Activated naive CD4-positive, alpha-beta T cell treated with anti-CD3 and anti-CD28 coated beads for 36 hours (primary cell): ENCODE data around the gene PLCB1. TPM values are rescaled to one million over a fixed set of nuclear protein-coding genes. Genes with fewer than 3 reads are reported as not detected.
A peak's percentile ranks its signal among the peaks of the same experiment; 100 is the strongest.

Experiments used
- CTCF ChIA-PET: fragments of 350-600 bp; sonication (Branson Sonifier 250); formaldehyde crosslinking; loops from one replicate; lab custom pipeline; 2021; ENCODE audit warnings: antibody characterized with exemption; lab: Charles Lee
- DNase-seq: peaks from one replicate; pipeline ENCODE4 v3.0.0-alpha.2; 2020
- H3K27ac Mint-ChIP-seq: one replicate; pipeline ENCODE4 v1.8.0; 2021; ENCODE audit warnings: mild to moderate bottlenecking, mixed read lengths
- H3K27me3 Mint-ChIP-seq: one replicate; pipeline ENCODE4 v1.8.0; 2021; ENCODE audit warnings: low read depth, mixed read lengths
- H3K36me3 Mint-ChIP-seq: one replicate; pipeline ENCODE4 v1.8.0; 2021; ENCODE audit warnings: low read depth, mixed read lengths
- H3K4me1 Mint-ChIP-seq: one replicate; pipeline ENCODE4 v1.8.0; 2021; ENCODE audit warnings: low read depth, mixed read lengths
- H3K4me3 Mint-ChIP-seq: one replicate; pipeline ENCODE4 v1.8.0; 2021; ENCODE audit warnings: mild to moderate bottlenecking, moderate library complexity, mixed read lengths
- H3K9me3 Mint-ChIP-seq: one replicate; pipeline ENCODE4 v1.8.0; 2021; ENCODE audit warnings: mixed read lengths
- intact Hi-C: fragments of 100-400 bp; cut with micrococcal nuclease; formaldehyde crosslinking; loops from one replicate; pipeline ENCODE4 v1.15.1; 2023
- total RNA-seq, 2 experiments: library from RNA; stranded (reverse); gene quantifications; one replicate each; pipeline ENCODE4 v1.2.3, GENCODE V29; 2021

The PLCB1 gene
- total RNA-seq, 2 experiments from 2014 or later, result 1.2 TPM

- peak; percentile 46 for DNase-seq
- CTCF ChIA-PET, result interaction anchor here (0.5 to 3.8 kb wide), 34 partner anchors 9 to 1957 kb away, joined by 3 to 45 read pairs (median 3); partner anchors contain the start of gene PLCB1
- Mint-ChIP-seq H3K27me3 (peaks cover 2% of the 10 kb centered on the region), H3K4me3 (no peak overlapping the region), H3K27ac (no peak overlapping the region), H3K4me1 (no peaks in the 10 kb centered on the region), H3K36me3 (no peaks in the 10 kb centered on the region), H3K9me3 (no peaks in the 10 kb centered on the region)
- intact Hi-C loops, result loop anchor here (1.0 to 5.0 kb wide), 5 partner anchors 333 to 1955 kb away; partner anchors contain the start of gene BMP2
These were observed 590.3 kb downstream of the PLCB1 start for GRCh38 chr20:8722277-8722928.

DNA sequence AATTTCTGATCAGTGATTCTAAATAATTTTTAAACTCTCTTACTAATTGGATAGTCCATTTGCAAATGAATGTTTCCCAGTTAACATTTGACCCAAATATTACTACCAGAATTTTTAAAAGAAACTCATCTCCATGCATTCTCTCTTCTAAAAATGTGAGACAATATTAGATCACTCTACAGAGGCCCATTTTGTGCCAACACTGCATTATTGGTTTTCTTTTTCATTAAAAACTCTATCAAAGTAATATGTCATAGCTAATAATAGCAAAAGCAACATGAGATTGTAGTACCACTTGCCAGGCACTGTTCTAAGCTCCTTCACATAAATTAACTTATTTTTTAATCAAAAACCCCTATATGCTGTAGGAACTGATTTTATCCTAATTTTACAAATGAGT lies 591.2 kb downstream of the PLCB1 start:
- CTCF ChIA-PET, result interaction anchor here (0.8 to 3.8 kb wide), 18 partner anchors 9 to 787 kb away, joined by 3 to 45 read pairs (median 5); partner anchors contain the start of gene PLCB1
- no peaks in the 10 kb centered on the region for H3K36me3 Mint-ChIP-seq
- H3K4me1 Mint-ChIP-seq, result no peaks in the 10 kb centered on the region
- intact Hi-C loops, result loop anchor here (5.0 kb wide), 1 partner anchor 1956 kb away; the partner anchor contains the start of gene BMP2
- no peak overlapping the region for H3K4me3 Mint-ChIP-seq
- H3K27ac Mint-ChIP-seq, result no peak overlapping the region
- no peaks in the 10 kb centered on the region for H3K9me3 Mint-ChIP-seq
- DNase-seq, result no peak
- peaks cover 2% of the 10 kb centered on the region for H3K27me3 Mint-ChIP-seq

- no peaks in the 10 kb centered on the region for H3K36me3 Mint-ChIP-seq
- DNase-seq, result no peak
- H3K27ac Mint-ChIP-seq, result no peak overlapping the region
- H3K27me3 Mint-ChIP-seq, result peaks cover 2% of the 10 kb centered on the region
- H3K4me1 Mint-ChIP-seq, result no peaks in the 10 kb centered on the region
- intact Hi-C loops, result loop anchor here (5.0 kb wide), 1 partner anchor 1958 kb away; the partner anchor contains the start of gene BMP2
- no peak overlapping the region for H3K4me3 Mint-ChIP-seq
- no peaks in the 10 kb centered on the region for H3K9me3 Mint-ChIP-seq
- CTCF ChIA-PET, result no interaction called here
These were observed 592.8 kb downstream of the PLCB1 start for GRCh38 chr20:8724884-8725283.

- Mint-ChIP-seq H3K9me3 (no peaks in the 10 kb centered on the region), H3K27ac (no peak overlapping the region), H3K4me1 (no peaks in the 10 kb centered on the region), H3K36me3 (no peaks in the 10 kb centered on the region), H3K4me3 (no peak overlapping the region), H3K27me3 (peaks cover 2% of the 10 kb centered on the region)
- intact Hi-C loops, result no loop called here
- no peak for DNase-seq
- CTCF ChIA-PET, result interaction anchor here (0.9 kb wide), 1 partner anchor 24 kb away, joined by 3 read pairs; no protein-coding TSS in a partner anchor
These were observed 594.4 kb downstream of the PLCB1 start for GRCh38 chr20:8726460-8726859.

- Mint-ChIP-seq H3K4me3 (no peak overlapping the region), H3K4me1 (no peaks in the 10 kb centered on the region), H3K9me3 (no peaks in the 10 kb centered on the region), H3K27ac (no peak overlapping the region), H3K36me3 (no peaks in the 10 kb centered on the region), H3K27me3 (no peaks in the 10 kb centered on the region)
- intact Hi-C loops, result no loop called here
- no peak for DNase-seq
- CTCF ChIA-PET, result interaction anchor here (1.0 to 2.0 kb wide), 2 partner anchors 12 to 345 kb away, joined by 3 to 8 read pairs; no protein-coding TSS in a partner anchor
These were observed 602.9 kb downstream of the PLCB1 start for GRCh38 chr20:8735014-8735413.

GRCh38 chr20:8735674-8736073 lies 603.6 kb downstream of the PLCB1 start:
- CTCF ChIA-PET, result interaction anchor here (2.0 kb wide), 1 partner anchor 13 kb away, joined by 8 read pairs; no protein-coding TSS in a partner anchor
- no peaks in the 10 kb centered on the region for H3K9me3 Mint-ChIP-seq
- no peaks in the 10 kb centered on the region for H3K36me3 Mint-ChIP-seq
- no peak for DNase-seq
- H3K4me1 Mint-ChIP-seq, result no peaks in the 10 kb centered on the region
- no peak overlapping the region for H3K27ac Mint-ChIP-seq
- intact Hi-C loops, result no loop called here
- no peak overlapping the region for H3K4me3 Mint-ChIP-seq
- no peaks in the 10 kb centered on the region for H3K27me3 Mint-ChIP-seq

DNA sequence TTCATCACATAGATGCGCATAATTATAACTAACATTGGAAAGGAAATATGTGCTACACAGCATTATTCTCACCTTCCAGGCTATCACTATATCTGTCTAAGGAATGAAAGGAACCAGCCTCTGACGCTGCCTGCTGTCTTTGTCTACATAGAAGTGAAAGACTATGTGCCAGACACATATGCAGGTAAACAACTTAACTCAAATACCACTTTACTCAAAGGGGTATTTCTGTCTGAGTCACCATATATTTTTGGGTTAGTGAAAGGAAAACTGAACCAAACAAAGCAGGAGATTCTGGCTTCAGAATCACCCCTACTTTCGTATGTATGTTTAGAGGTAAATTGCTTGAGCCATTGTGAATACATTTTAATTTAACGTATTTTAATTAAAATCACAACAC lies 608.2 kb downstream of the PLCB1 start:
- Mint-ChIP-seq H3K27ac (no peak overlapping the region), H3K9me3 (no peaks in the 10 kb centered on the region), H3K27me3 (no peaks in the 10 kb centered on the region), H3K4me1 (no peaks in the 10 kb centered on the region), H3K36me3 (no peaks in the 10 kb centered on the region), H3K4me3 (no peak overlapping the region)
- no peak for DNase-seq
- CTCF ChIA-PET, result no interaction called here
- intact Hi-C loops, result no loop called here

DNA sequence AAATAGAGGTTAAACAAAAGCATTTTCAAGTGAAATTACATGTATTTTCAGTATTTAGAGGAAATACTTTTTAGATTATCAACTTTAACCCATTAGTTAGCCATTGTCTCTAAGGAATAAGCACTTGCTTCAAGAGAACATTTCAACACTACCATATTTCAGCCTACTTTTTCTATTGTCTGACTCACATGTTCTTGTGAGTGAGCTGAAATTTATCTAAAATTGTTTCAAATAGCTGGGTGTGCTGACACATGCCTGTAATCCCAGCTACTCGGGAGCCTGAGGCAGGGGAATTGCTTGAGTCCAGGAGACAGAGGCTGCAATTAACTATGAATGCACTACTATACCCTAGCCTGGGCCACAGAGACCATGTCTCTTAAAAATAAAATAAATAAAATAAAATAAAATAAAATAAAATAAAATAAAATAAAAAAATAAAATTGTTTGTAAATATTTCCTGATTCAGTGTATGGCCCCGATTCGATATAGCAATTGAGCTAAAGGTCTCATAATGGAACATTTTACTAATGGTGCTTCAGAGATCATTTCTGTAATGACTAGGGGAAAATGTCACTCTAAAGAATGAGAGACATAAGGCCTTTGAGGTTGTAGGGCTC lies 612.3 kb downstream of the PLCB1 start:
- no peaks in the 10 kb centered on the region for H3K4me1 Mint-ChIP-seq
- H3K4me3 Mint-ChIP-seq, result no peak overlapping the region
- no peak overlapping the region for H3K27ac Mint-ChIP-seq
- no peaks in the 10 kb centered on the region for H3K36me3 Mint-ChIP-seq
- intact Hi-C loops, result no loop called here
- H3K9me3 Mint-ChIP-seq, result no peaks in the 10 kb centered on the region
- H3K27me3 Mint-ChIP-seq, result no peaks in the 10 kb centered on the region
- DNase-seq, result no peak
- CTCF ChIA-PET, result no interaction called here

DNA sequence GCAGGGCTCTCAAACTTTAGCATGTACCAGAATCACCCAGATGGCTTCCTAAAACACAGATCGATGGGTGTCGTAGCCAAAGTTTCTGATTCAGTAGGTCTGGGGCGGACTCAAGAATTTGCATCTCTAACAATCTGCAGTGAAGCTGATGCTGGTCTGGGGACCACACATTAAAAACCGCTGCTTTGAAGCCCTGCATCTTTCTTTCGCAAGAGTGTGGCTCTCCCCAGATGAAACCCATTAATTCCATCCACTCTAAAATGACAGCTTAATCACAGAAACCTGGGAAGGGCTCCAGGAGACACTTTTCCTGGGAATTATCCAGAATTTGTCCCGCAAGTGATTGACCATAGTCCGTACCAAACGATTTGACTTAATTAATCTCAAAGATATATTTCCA lies 617.0 kb downstream of the PLCB1 start:
- H3K4me3 Mint-ChIP-seq, result no peak overlapping the region
- DNase-seq, result no peak
- intact Hi-C loops, result no loop called here
- no peaks in the 10 kb centered on the region for H3K27me3 Mint-ChIP-seq
- no peaks in the 10 kb centered on the region for H3K9me3 Mint-ChIP-seq
- CTCF ChIA-PET, result interaction anchor here (0.8 to 1.1 kb wide), 2 partner anchors 10 to 12 kb away, joined by 3 read pairs; no protein-coding TSS in a partner anchor
- H3K27ac Mint-ChIP-seq, result no peak overlapping the region
- no peaks in the 10 kb centered on the region for H3K4me1 Mint-ChIP-seq
- H3K36me3 Mint-ChIP-seq, result no peaks in the 10 kb centered on the region

- H3K9me3 Mint-ChIP-seq, result no peaks in the 10 kb centered on the region
- no peak overlapping the region for H3K4me3 Mint-ChIP-seq
- no peak overlapping the region for H3K27ac Mint-ChIP-seq
- intact Hi-C loops, result no loop called here
- H3K27me3 Mint-ChIP-seq, result no peaks in the 10 kb centered on the region
- no peak for DNase-seq
- CTCF ChIA-PET, result interaction anchor here (0.8 to 1.3 kb wide), 6 partner anchors 9 to 197 kb away, joined by 3 to 8 read pairs (median 3); no protein-coding TSS in a partner anchor
- H3K4me1 Mint-ChIP-seq, result no peaks in the 10 kb centered on the region
- no peaks in the 10 kb centered on the region for H3K36me3 Mint-ChIP-seq
These were observed 617.9 kb downstream of the PLCB1 start for GRCh38 chr20:8749986-8750385.

- intact Hi-C loops, result no loop called here
- Mint-ChIP-seq H3K27me3 (peaks cover 1% of the 10 kb centered on the region), H3K27ac (no peak overlapping the region), H3K9me3 (no peaks in the 10 kb centered on the region), H3K36me3 (no peaks in the 10 kb centered on the region), H3K4me3 (no peak overlapping the region), H3K4me1 (no peaks in the 10 kb centered on the region)
- DNase-seq, result no peak
- CTCF ChIA-PET, result interaction anchor here (2.4 kb wide), 1 partner anchor 34 kb away, joined by 11 read pairs; no protein-coding TSS in a partner anchor
These were observed 623.5 kb downstream of the PLCB1 start for GRCh38 chr20:8755340-8756118.

- intact Hi-C loops, result no loop called here
- Mint-ChIP-seq H3K36me3 (no peaks in the 10 kb centered on the region), H3K27ac (no peak overlapping the region), H3K9me3 (no peaks in the 10 kb centered on the region), H3K4me3 (no peak overlapping the region), H3K27me3 (peaks cover 1% of the 10 kb centered on the region), H3K4me1 (no peaks in the 10 kb centered on the region)
- no peak for DNase-seq
- CTCF ChIA-PET, result interaction anchor here (0.7 to 2.4 kb wide), 2 partner anchors 34 to 64 kb away, joined by 3 to 11 read pairs; no protein-coding TSS in a partner anchor
These were observed 624.3 kb downstream of the PLCB1 start for GRCh38 chr20:8756410-8756809.
